Measurements from ENCODE around the gene RIMS1. TPM values are rescaled to one million over a fixed set of nuclear protein-coding genes. Genes with fewer than 3 reads are reported as not detected.

Gene RIMS1
- total and polyA plus RNA-seq, 4 donors, result 30.1 to 128 (median 49.5) TPM

GRCh38 chr6:72420409-72420808 lies 534.1 kb downstream of the RIMS1 start:
- 83% methylated on average over 3 of the region's 3 CpGs for WGBS (ENCODE audit: insufficient coverage)

GRCh38 chr6:72421387-72421786 lies 535.0 kb downstream of the RIMS1 start:
- Histone ChIP-seq H3K4me1 (ENCODE audit: control insufficient read depth, insufficient read depth, low read length) (peaks cover 3% of the 10 kb centered on the region), H3K27ac (ENCODE audit: low read depth, low read length) (no peak overlapping the region), H3K9me3 (ENCODE audit: control insufficient read depth, insufficient read depth, low read length) (no peaks in the 10 kb centered on the region), H3K36me3 (ENCODE audit: control insufficient read depth, insufficient read depth, low read length) (no peaks in the 10 kb centered on the region), H3K27me3 (ENCODE audit: control insufficient read depth, insufficient read depth, low read length) (no peaks in the 10 kb centered on the region), H3K4me3 (ENCODE audit: low read depth, low read length) (no peak overlapping the region)
- WGBS (ENCODE audit: insufficient coverage), result no CpG with 5 or more reads among the region's 3 CpGs
- no peak for DNase-seq (ENCODE audit: low read depth in 4 of 6, low spot score in 6 of 6)

More at GRCh38 chr6:72420409-72420808, 534.1 kb downstream of the RIMS1 start:
- no peaks in the 10 kb centered on the region for H3K9me3 ChIP-seq (ENCODE audit: control insufficient read depth, insufficient read depth, low read length)
- H3K4me1 ChIP-seq (ENCODE audit: control insufficient read depth, insufficient read depth, low read length), result peaks cover 3% of the 10 kb centered on the region
- DNase-seq (ENCODE audit: low read depth in 4 of 6, low spot score in 6 of 6), result no peak
- no peaks in the 10 kb centered on the region for H3K27me3 ChIP-seq (ENCODE audit: control insufficient read depth, insufficient read depth, low read length)
- no peaks in the 10 kb centered on the region for H3K36me3 ChIP-seq (ENCODE audit: control insufficient read depth, insufficient read depth, low read length)
- H3K4me3 ChIP-seq (ENCODE audit: low read depth, low read length), result no peak overlapping the region
- H3K27ac ChIP-seq (ENCODE audit: low read depth, low read length), result no peak overlapping the region

GRCh38 chr6:72422171-72422570 lies 535.8 kb downstream of the RIMS1 start:
- no CpG with 5 or more reads among the region's 1 CpG for WGBS (ENCODE audit: insufficient coverage)
- Histone ChIP-seq H3K4me3 (ENCODE audit: low read depth, low read length) (no peak overlapping the region), H3K9me3 (ENCODE audit: control insufficient read depth, insufficient read depth, low read length) (no peaks in the 10 kb centered on the region), H3K4me1 (ENCODE audit: control insufficient read depth, insufficient read depth, low read length) (peaks cover 3% of the 10 kb centered on the region), H3K36me3 (ENCODE audit: control insufficient read depth, insufficient read depth, low read length) (no peaks in the 10 kb centered on the region), H3K27me3 (ENCODE audit: control insufficient read depth, insufficient read depth, low read length) (no peaks in the 10 kb centered on the region), H3K27ac (ENCODE audit: low read depth, low read length) (no peak overlapping the region)
- peak in 1 of 6 donors; percentile 32 for DNase-seq (ENCODE audit: low read depth in 4 of 6, low spot score in 6 of 6)

- WGBS (ENCODE audit: insufficient coverage), result no CpG with 5 or more reads among the region's 1 CpG
- no peaks in the 10 kb centered on the region for H3K4me1 ChIP-seq (ENCODE audit: control insufficient read depth, insufficient read depth, low read length)
- no peaks in the 10 kb centered on the region for H3K27me3 ChIP-seq (ENCODE audit: control insufficient read depth, insufficient read depth, low read length)
- no peak overlapping the region for H3K4me3 ChIP-seq (ENCODE audit: low read depth, low read length)
- no peaks in the 10 kb centered on the region for H3K36me3 ChIP-seq (ENCODE audit: control insufficient read depth, insufficient read depth, low read length)
- H3K27ac ChIP-seq (ENCODE audit: low read depth, low read length), result no peak overlapping the region
- no peaks in the 10 kb centered on the region for H3K9me3 ChIP-seq (ENCODE audit: control insufficient read depth, insufficient read depth, low read length)
- DNase-seq (ENCODE audit: low read depth in 4 of 6, low spot score in 6 of 6), result no peak
Observed at GRCh38 chr6:72424476-72424875, 538.1 kb downstream of the RIMS1 start.

- WGBS (ENCODE audit: insufficient coverage), result 50% methylated on average over 1 of the region's 4 CpGs
Observed at GRCh38 chr6:72425003-72425681, 538.8 kb downstream of the RIMS1 start.

GRCh38 chr6:72440611-72441010 lies 554.3 kb downstream of the RIMS1 start:
- Histone ChIP-seq H3K9me3 (ENCODE audit: control insufficient read depth, insufficient read depth, low read length) (no peaks in the 10 kb centered on the region), H3K36me3 (ENCODE audit: control insufficient read depth, insufficient read depth, low read length) (no peaks in the 10 kb centered on the region), H3K27ac (ENCODE audit: low read depth, low read length) (no peak overlapping the region), H3K4me3 (ENCODE audit: low read depth, low read length) (no peak overlapping the region), H3K27me3 (ENCODE audit: control insufficient read depth, insufficient read depth, low read length) (no peaks in the 10 kb centered on the region), H3K4me1 (ENCODE audit: control insufficient read depth, insufficient read depth, low read length) (no peaks in the 10 kb centered on the region)
- WGBS (ENCODE audit: insufficient coverage), result no CpG with 5 or more reads among the region's 1 CpG
- peak in 1 of 6 donors; percentile 86 for DNase-seq (ENCODE audit: low read depth in 4 of 6, low spot score in 6 of 6)

More at GRCh38 chr6:72425003-72425681, 538.8 kb downstream of the RIMS1 start:
- H3K27ac ChIP-seq (ENCODE audit: low read depth, low read length), result no peak overlapping the region
- H3K36me3 ChIP-seq (ENCODE audit: control insufficient read depth, insufficient read depth, low read length), result no peaks in the 10 kb centered on the region
- no peak overlapping the region for H3K4me3 ChIP-seq (ENCODE audit: low read depth, low read length)
- no peaks in the 10 kb centered on the region for H3K27me3 ChIP-seq (ENCODE audit: control insufficient read depth, insufficient read depth, low read length)
- no peaks in the 10 kb centered on the region for H3K9me3 ChIP-seq (ENCODE audit: control insufficient read depth, insufficient read depth, low read length)
- DNase-seq (ENCODE audit: low read depth in 4 of 6, low spot score in 6 of 6), result peak in 1 of 6 donors; percentile 48
- H3K4me1 ChIP-seq (ENCODE audit: control insufficient read depth, insufficient read depth, low read length), result no peaks in the 10 kb centered on the region

GRCh38 chr6:72446430-72446829 lies 560.1 kb downstream of the RIMS1 start:
- Histone ChIP-seq H3K4me1 (ENCODE audit: control insufficient read depth, insufficient read depth, low read length) (no peaks in the 10 kb centered on the region), H3K27me3 (ENCODE audit: control insufficient read depth, insufficient read depth, low read length) (no peaks in the 10 kb centered on the region), H3K4me3 (ENCODE audit: low read depth, low read length) (no peak overlapping the region), H3K27ac (ENCODE audit: low read depth, low read length) (no peak overlapping the region), H3K36me3 (ENCODE audit: control insufficient read depth, insufficient read depth, low read length) (no peaks in the 10 kb centered on the region), H3K9me3 (ENCODE audit: control insufficient read depth, insufficient read depth, low read length) (no peaks in the 10 kb centered on the region)
- WGBS (ENCODE audit: insufficient coverage), result no CpG with 5 or more reads among the region's 1 CpG
- DNase-seq (ENCODE audit: low read depth in 4 of 6, low spot score in 6 of 6), result no peak
